AG09319 (cell line): ENCODE measurements around the gene XXYLT1.

Experiments
- DNase-seq: peaks from one replicate; pipeline ENCODE4 v3.0.0-alpha.2; 2010; ENCODE audit warnings: low read depth; ENCODE audit errors: extremely low read depth
- CTCF ChIP-seq: IDR thresholded peaks from 2 replicates; pipeline ENCODE4 v1.5.1; 2011; ENCODE audit warnings: low read depth, mild to moderate bottlenecking, inconsistent platforms, low read length, moderate library complexity

Gene XXYLT1

GRCh38 chr3:195213639-195214315, 57.2 kb downstream of the XXYLT1 start:
- no peak for TF ChIP-seq CTCF
- no peak for DNase-seq

GRCh38 chr3:195212749-195213375, 58.1 kb downstream of the XXYLT1 start:
- no peak for DNase-seq
- no peak for TF ChIP-seq CTCF

DNA sequence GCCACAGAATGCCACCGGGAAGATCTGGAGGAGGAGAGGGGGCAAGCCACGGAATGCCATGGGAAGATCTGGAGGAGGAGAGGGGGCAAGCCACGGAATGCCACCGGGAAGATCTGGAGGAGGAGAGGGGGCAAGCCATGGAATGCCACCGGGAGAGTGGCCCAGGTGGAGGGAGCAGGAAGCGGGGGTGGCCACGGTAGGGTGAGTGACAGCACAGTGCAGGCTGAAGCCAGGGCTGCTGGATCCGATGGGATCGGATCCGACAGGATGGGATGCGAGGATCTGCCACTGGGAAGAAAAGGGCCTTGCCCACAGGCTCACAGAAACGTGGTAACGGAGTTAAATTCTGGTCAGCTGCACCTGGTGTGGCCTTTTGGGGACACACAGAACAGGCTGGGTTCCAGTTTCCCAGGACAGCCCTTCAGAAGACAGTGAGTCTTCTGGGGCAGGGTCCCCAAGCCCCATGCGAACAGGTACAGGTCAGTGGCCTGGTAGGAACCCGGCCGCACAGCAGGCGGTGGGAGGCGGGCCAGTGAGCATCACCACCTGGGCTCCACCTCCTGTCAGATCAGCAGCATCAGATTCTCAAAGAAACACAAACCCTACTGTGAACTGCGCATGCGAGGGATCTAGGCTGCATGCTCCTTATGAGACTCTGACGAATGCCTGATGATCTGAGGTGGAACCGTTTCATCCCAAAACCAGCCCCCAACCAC, 58.8 kb downstream of the XXYLT1 start:
- TF ChIP-seq CTCF = no peak
- DNase-seq = no peak

DNA sequence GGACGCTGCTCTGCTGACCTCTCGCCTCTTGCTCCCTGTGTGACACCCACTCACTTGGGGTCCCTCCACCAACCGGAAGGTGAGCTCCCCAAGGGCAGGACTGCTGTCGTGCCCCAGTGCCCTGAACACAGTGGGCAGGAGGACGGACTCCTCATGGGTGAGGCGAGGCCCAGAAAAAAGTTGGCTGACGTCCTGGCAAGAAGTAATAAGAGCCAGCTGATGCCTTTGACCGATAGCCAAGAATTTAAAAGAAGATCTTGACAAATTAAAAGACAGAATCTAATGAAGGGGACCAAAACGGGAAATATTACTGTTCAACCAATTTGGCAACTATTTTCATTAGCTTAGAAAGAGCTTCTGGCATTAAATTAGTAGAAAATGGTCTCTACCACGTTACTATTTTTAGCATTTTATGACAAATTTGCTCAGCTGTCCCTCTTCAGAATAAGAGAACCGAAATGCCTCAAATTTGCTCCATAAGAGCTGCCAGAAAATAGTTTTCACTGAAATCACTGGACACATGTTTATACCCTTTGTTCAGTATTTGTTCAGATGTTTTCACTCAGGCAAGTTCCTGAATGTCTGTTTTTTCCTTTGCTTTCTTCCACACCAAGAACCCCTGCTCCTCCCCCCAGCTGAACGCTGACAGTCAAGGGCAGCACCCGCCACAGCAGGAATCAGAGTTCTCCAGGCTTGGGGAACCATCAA, 60.5 kb downstream of the XXYLT1 start:
- peak; percentile 89 for DNase-seq
- TF ChIP-seq CTCF = no peak

GRCh38 chr3:195209847-195210265, 61.1 kb downstream of the XXYLT1 start:
- no peak for DNase-seq
- TF ChIP-seq CTCF = no peak

- no peak for TF ChIP-seq CTCF
- no peak for DNase-seq
Observed at GRCh38 chr3:195209083-195209846, 61.7 kb downstream of the XXYLT1 start.
